ENCODE results near the gene ALDH1A3.
A peak's percentile ranks its signal among the peaks of the same experiment; 100 is the strongest.

DNA sequence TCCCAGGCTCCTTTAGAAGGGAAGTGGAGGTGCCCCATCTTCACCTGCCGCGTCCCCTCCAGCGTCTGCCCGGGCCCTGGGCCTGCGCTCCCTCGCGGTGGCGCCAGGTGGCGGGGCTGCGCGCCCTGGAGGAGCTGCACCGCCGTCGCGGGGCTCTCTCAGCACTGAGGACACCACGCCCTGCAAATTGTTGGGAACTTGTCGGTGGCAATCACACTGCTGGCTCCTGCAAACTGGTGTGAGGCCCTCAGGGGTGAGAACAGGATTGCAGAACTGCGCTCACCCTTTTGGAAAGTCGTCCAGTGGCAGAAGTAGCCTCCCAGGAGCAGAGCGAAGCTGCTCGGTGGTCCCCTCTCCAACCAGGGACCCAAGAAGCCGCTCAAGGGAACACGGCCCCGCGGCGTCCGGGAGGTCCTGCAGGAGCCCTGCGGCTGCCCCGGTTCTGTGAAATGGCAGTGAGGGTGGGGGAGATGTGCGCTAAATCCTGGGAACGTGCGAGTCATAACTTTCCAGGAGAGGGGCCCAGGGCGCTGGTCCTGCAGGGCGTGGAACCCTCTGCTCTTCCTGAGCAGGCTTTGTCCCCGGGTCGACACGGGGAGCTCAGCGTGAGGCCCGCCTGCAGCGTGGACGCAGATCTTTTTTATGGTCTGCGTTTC, 38.5 kb downstream of the ALDH1A3 start:
- TF ChIP-seq, protein P1, sequence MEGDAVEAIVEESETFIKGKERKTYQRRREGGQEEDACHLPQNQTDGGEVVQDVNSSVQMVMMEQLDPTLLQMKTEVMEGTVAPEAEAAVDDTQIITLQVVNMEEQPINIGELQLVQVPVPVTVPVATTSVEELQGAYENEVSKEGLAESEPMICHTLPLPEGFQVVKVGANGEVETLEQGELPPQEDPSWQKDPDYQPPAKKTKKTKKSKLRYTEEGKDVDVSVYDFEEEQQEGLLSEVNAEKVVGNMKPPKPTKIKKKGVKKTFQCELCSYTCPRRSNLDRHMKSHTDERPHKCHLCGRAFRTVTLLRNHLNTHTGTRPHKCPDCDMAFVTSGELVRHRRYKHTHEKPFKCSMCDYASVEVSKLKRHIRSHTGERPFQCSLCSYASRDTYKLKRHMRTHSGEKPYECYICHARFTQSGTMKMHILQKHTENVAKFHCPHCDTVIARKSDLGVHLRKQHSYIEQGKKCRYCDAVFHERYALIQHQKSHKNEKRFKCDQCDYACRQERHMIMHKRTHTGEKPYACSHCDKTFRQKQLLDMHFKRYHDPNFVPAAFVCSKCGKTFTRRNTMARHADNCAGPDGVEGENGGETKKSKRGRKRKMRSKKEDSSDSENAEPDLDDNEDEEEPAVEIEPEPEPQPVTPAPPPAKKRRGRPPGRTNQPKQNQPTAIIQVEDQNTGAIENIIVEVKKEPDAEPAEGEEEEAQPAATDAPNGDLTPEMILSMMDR (IDR thresholded peaks at IDR 0.05), result peak; percentile 72 to 98 (median 96)
- TF ChIP-seq POLR2A (IDR thresholded peaks at IDR 0.05), result peak; percentile 30 to 48

All from Peyer's patch (tissue), 4 donors.